GM23248 (cell line): ENCODE results near the gene MNT.

Experiments used
- EZH2 ChIP-seq: fragments of 200-600 bp; sonication (generic); IDR thresholded peaks from 2 replicates; pipeline ENCODE4 v1.6.1; 2018; ENCODE audit warnings: antibody characterized with exemption, mild to moderate bottlenecking; ENCODE audit not compliant: insufficient read depth, poor library complexity, severe bottlenecking
- EZH2phosphoT487 ChIP-seq: fragments of 200-600 bp; sonication (generic); IDR thresholded peaks from 2 replicates; pipeline ENCODE4 v1.6.1; 2018; ENCODE audit warnings: antibody characterized with exemption, moderate library complexity, mild to moderate bottlenecking, low read depth; ENCODE audit not compliant: insufficient read depth

DNA sequence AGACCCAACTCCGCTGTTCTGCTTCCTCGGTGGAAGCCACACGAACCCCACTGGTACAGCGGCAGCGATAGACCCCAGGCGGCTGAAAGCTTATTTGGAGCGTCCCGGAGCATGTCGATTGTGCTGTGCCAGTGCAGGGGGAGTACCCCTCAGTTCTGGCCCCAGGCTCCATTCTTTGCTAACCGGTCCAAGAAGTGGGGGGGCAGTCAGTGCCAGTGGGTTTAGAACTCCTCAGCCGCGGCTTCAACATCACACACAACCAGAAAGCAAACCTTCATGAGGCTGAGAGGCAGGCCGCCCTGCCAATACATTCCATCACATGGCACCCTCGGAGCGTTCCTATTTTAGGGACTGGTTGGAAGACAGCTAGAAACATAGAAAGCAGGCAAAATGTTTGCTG is 1.7 kb upstream of the MNT start:
- TF ChIP-seq EZH2 (no peak), EZH2phosphoT487 (no peak)
